IMR-90 (cell line): ENCODE data around the gene C6orf47. TPM values are rescaled to one million over a fixed set of nuclear protein-coding genes. Genes with fewer than 3 reads are reported as not detected.

ENCODE experiments used
- ATAC-seq: fragments of 200-7000 bp; cut with Tn5 transposase; 2 replicates; pipeline ENCODE4 v1.9.1; 2020; ENCODE audit warnings: low read depth, mild to moderate bottlenecking, moderate library complexity
- BruUV-seq: library from RNA; stranded (reverse); fragments of 400-500 nt; replicated peaks from 2 replicates; lab custom pipeline; 2021; lab: Mats Ljungman, UMichigan
- CTCF ChIA-PET: fragments of 300-600 bp; formaldehyde crosslinking; extraction: SDS; loops from one replicate; lab custom pipeline; 2021; ENCODE audit warnings: antibody characterized with exemption; lab: Yijun Ruan, JAX
- POLR2A ChIA-PET: fragments of 300-600 bp; sonication (Branson Sonifier 250); formaldehyde crosslinking; loops from one replicate; lab custom pipeline; 2022; ENCODE audit warnings: antibody characterized with exemption; ENCODE audit not compliant: unreplicated experiment; lab: Charles Lee
- DNase-seq: peaks from one replicate; pipeline ENCODE4 v3.0.0; 2013
- H2AFZ ChIP-seq: replicated peaks from 2 replicates; pipeline ENCODE3; 2013; ENCODE audit warnings: low read length, mild to moderate bottlenecking; ENCODE audit not compliant: poor library complexity
- H2AK5ac ChIP-seq: 2 replicates; pipeline ENCODE4 v1.6.1; 2013; ENCODE audit warnings: low read depth, low read length, inconsistent platforms
- H2AK9ac ChIP-seq: replicated peaks from 2 replicates; pipeline ENCODE3; 2013; ENCODE audit warnings: mild to moderate bottlenecking, low read depth, low read length, moderate library complexity; ENCODE audit not compliant: poor library complexity
- H2BK120ac ChIP-seq: 2 replicates; pipeline ENCODE4 v1.6.1; 2013; ENCODE audit warnings: low read depth, low read length, inconsistent platforms
- H2BK15ac ChIP-seq: 3 replicates; pipeline ENCODE4 v1.6.1; 2013; ENCODE audit warnings: low read depth, low read length, inconsistent platforms
- H2BK20ac ChIP-seq: 2 replicates; pipeline ENCODE4 v1.6.1; 2013; ENCODE audit warnings: low read depth, mild to moderate bottlenecking, inconsistent platforms, low read length, moderate library complexity
- H2BK5ac ChIP-seq: 2 replicates; pipeline ENCODE4 v1.6.1; 2013; ENCODE audit warnings: mild to moderate bottlenecking, low read depth, low read length, inconsistent platforms; ENCODE audit not compliant: poor library complexity, severe bottlenecking
- H3K14ac ChIP-seq: replicated peaks from 2 replicates; pipeline ENCODE4 v1.6.1; 2013; ENCODE audit warnings: low read depth, low read length, inconsistent platforms
- H3K18ac ChIP-seq: 2 replicates; pipeline ENCODE4 v1.6.1; 2013; ENCODE audit warnings: low read depth, low read length, control low read depth
- H3K23ac ChIP-seq: 2 replicates; pipeline ENCODE4 v1.6.1; 2013; ENCODE audit warnings: low read depth, low read length, inconsistent platforms
- H3K27ac ChIP-seq: 2 replicates; pipeline ENCODE4 v1.5.1; 2013; ENCODE audit warnings: mild to moderate bottlenecking, control low read depth, low read length; ENCODE audit not compliant: insufficient read depth
- H3K27me3 ChIP-seq: 2 replicates; pipeline ENCODE4 v1.6.1; 2013; ENCODE audit warnings: low read length; ENCODE audit not compliant: control insufficient read depth, insufficient read depth
- H3K36me3 ChIP-seq: 2 replicates; pipeline ENCODE4 v1.6.1; 2013; ENCODE audit warnings: low read length, mixed read lengths; ENCODE audit not compliant: control insufficient read depth, insufficient read depth
- H3K4ac ChIP-seq: 2 replicates; pipeline ENCODE4 v1.6.1; 2013; ENCODE audit warnings: low read depth, low read length, inconsistent platforms
- H3K4me1 ChIP-seq: 2 replicates; pipeline ENCODE4 v1.6.1; 2013; ENCODE audit warnings: low read length, mixed read lengths; ENCODE audit not compliant: control insufficient read depth, insufficient read depth
- H3K4me2 ChIP-seq: 2 replicates; pipeline ENCODE4 v1.6.1; 2013; ENCODE audit warnings: low read depth, mild to moderate bottlenecking, control low read depth, low read length, moderate library complexity
- H3K4me3 ChIP-seq: 2 replicates; pipeline ENCODE4 v1.5.1; 2013; ENCODE audit warnings: low read depth, mild to moderate bottlenecking, control low read depth, low read length, moderate library complexity; ENCODE audit not compliant: insufficient read depth
- H3K56ac ChIP-seq: 2 replicates; pipeline ENCODE4 v1.6.1; 2013; ENCODE audit warnings: low read length, inconsistent platforms; ENCODE audit not compliant: insufficient read depth; ENCODE audit errors: extremely low read depth
- H3K79me1 ChIP-seq, 2 experiments: 2 replicates each; pipeline ENCODE4 v1.6.1; 2013; ENCODE audit warnings: low read length in 2 of 2, inconsistent platforms in 1 of 2, low read depth in 1 of 2
- H3K9ac ChIP-seq: 2 replicates; pipeline ENCODE4 v1.6.1; 2013; ENCODE audit warnings: low read depth, low read length, control low read depth
- H3K9me1 ChIP-seq: 2 replicates; pipeline ENCODE4 v1.6.1; 2013; ENCODE audit warnings: low read length, inconsistent platforms; ENCODE audit not compliant: insufficient read depth
- H3K9me3 ChIP-seq: 2 replicates; pipeline ENCODE4 v1.6.1; 2013; ENCODE audit warnings: low read length; ENCODE audit not compliant: control insufficient read depth, insufficient read depth
- H4K20me1 ChIP-seq: 2 replicates; pipeline ENCODE4 v1.6.1; 2013; ENCODE audit warnings: low read length, inconsistent platforms; ENCODE audit not compliant: insufficient read depth
- H4K5ac ChIP-seq: 2 replicates; pipeline ENCODE4 v1.6.1; 2013; ENCODE audit warnings: mild to moderate bottlenecking, low read depth, low read length, control low read depth
- H4K8ac ChIP-seq, 2 experiments: 2 replicates each; pipeline ENCODE4 v1.6.1; 2013; ENCODE audit warnings: low read depth in 2 of 2, low read length in 2 of 2, control low read depth in 1 of 2, inconsistent platforms in 1 of 2
- H4K91ac ChIP-seq: 2 replicates; pipeline ENCODE4 v1.6.1; 2013; ENCODE audit warnings: low read depth, low read length, inconsistent platforms; ENCODE audit not compliant: insufficient read depth
- BHLHE40 ChIP-seq: fragments of 150-350 bp; IDR thresholded peaks from 2 replicates; pipeline ENCODE4 v1.6.1; 2016; ENCODE audit warnings: mild to moderate bottlenecking, low read depth, low read length
- FOS ChIP-seq: fragments of 150-350 bp; IDR thresholded peaks from 2 replicates; pipeline ENCODE4 v1.6.1; 2016; ENCODE audit warnings: low read depth, low read length
- MAFK ChIP-seq: IDR thresholded peaks from 2 replicates; pipeline ENCODE4 v1.6.1; 2012; ENCODE audit warnings: low read depth, low read length, improper control_type of control experiment
- MXI1 ChIP-seq: IDR thresholded peaks from 2 replicates; pipeline ENCODE4 v1.6.1; 2012; ENCODE audit warnings: low read depth, mild to moderate bottlenecking, low read length, moderate library complexity, borderline replicate concordance
- POLR2A ChIP-seq: IDR thresholded peaks from 2 replicates; pipeline ENCODE4 v1.6.1; 2012; ENCODE audit warnings: mild to moderate bottlenecking, low read depth, low read length
- RFX5 ChIP-seq: IDR thresholded peaks from 2 replicates; pipeline ENCODE4 v1.8.0; 2012; ENCODE audit warnings: low read depth, mild to moderate bottlenecking, low read length, moderate library complexity
- USF2 ChIP-seq: fragments of 150-350 bp; IDR thresholded peaks from 2 replicates; pipeline ENCODE4 v1.6.1; 2017; ENCODE audit warnings: mild to moderate bottlenecking, antibody characterized with exemption, low read length, low read depth
- WGBS, 2 experiments: methylation state at CpG; one replicate each; pipeline versions ENCODE4 v1.1.5 to v1.1.7; 2013; ENCODE audit warnings: missing lambda C conversion rate in 2 of 2; ENCODE audit not compliant: insufficient read length in 1 of 2; ENCODE audit errors: extremely low coverage in 2 of 2; 5-methylcytosine and 5-hydroxymethylcytosine counted together
- dilution Hi-C: fragments of 300-500 bp; cut with HindIII; formaldehyde crosslinking; loops from one replicate; pipeline ENCODE4 v1.14.3; 2018; ENCODE audit warnings: low sequenced_read_pairs; ENCODE audit not compliant: unreplicated experiment
- in situ Hi-C: fragments of 300-500 bp; cut with MboI; formaldehyde crosslinking; loops from 3 replicates; pipeline ENCODE4 v1.14.3; 2019; ENCODE audit warnings: low sequenced_read_pairs, inconsistent platforms, mixed read lengths
- intact Hi-C: fragments of 100-400 bp; cut with micrococcal nuclease; formaldehyde crosslinking; loops from 2 replicates; pipeline ENCODE4 v1.10.0; 2022
- polyA plus RNA-seq, 3 experiments: library from polyadenylated mRNA; depleted of rRNA; stranded (reverse); fragments of >200 nt; gene quantifications; 2 replicates each; pipeline ENCODE4 v1.2.3, GENCODE V29; 2012; ENCODE audit warnings: low replicate concordance in 1 of 3
- total RNA-seq: library from RNA; depleted of rRNA; stranded (reverse); fragments of >200 nt; gene quantifications from 2 replicates; pipeline ENCODE4 v1.2.3, GENCODE V29; 2012
- TF ChIP-seq, protein P1 (sequence below): conservative IDR thresholded peaks from 2 replicates; pipeline ENCODE4 v1.5.1; 2012; ENCODE audit warnings: mild to moderate bottlenecking, low read depth, low read length, improper control_type of control experiment

Gene C6orf47
- total and polyA plus RNA-seq, 2 of the 4 experiments (the other 2 are of a cell fraction) = 8.9 to 14.2 TPM

DNA sequence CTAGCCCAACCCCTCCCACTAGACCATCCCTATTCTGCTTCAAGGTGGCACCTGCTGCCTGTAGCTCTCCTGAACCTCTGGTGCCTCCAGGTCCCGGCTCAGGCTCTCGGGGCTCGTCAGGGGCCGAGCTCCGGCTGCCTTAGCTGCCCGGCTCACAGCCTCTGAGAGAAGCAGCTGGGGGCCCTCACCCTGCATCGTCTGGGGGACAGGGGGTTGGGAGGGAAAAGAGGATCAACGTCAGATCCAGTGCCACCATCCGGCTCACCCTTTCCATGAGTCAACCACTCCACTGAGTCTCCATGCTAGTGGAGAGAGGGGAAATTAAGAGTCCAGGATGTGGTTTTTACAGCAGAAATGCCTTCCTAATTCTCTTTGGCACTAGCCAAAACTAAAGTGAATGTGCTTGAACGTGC is 21.1 kb downstream of the C6orf47 start:
- dilution Hi-C loops (no loop called here), in situ Hi-C loops (no loop called here), intact Hi-C loops (no loop called here)
- no peak overlapping the region for H3K14ac ChIP-seq
- ATAC-seq = peak; percentile 55
- H3K4me2 ChIP-seq = no peak overlapping the region
- no peak overlapping the region for H3K18ac ChIP-seq
- no peak overlapping the region for H2AK5ac ChIP-seq
- H3K23ac ChIP-seq = no peak overlapping the region
- peak overlapping the region; percentile 3 for H2BK5ac ChIP-seq
- peak overlapping the region; percentile 28 for H2AFZ ChIP-seq
- H3K9me1 ChIP-seq = no peaks in the 10 kb centered on the region
- H2AK9ac ChIP-seq = peak overlapping the region; percentile 71
- no peak overlapping the region for H3K56ac ChIP-seq
- H3K9me3 ChIP-seq = no peaks in the 10 kb centered on the region
- H4K20me1 ChIP-seq = peaks cover 14% of the 10 kb centered on the region
- ChIA-PET POLR2A (interaction anchor here (0.7 to 1.3 kb wide), 2 partner anchors 21 to 69 kb away, joined by 3 to 5 read pairs; partner anchors contain the start of gene C6orf47), CTCF (no interaction called here)
- no peak overlapping the region for H2BK15ac ChIP-seq
- TF ChIP-seq RFX5 (no peak), POLR2A (0 out of 2 replicates have a peak, but pooled peaks have one; percentile 9), MAFK (no peak), BHLHE40 (no peak), USF2 (no peak), MXI1 (no peak), FOS (no peak)
- TF ChIP-seq, protein P1, sequence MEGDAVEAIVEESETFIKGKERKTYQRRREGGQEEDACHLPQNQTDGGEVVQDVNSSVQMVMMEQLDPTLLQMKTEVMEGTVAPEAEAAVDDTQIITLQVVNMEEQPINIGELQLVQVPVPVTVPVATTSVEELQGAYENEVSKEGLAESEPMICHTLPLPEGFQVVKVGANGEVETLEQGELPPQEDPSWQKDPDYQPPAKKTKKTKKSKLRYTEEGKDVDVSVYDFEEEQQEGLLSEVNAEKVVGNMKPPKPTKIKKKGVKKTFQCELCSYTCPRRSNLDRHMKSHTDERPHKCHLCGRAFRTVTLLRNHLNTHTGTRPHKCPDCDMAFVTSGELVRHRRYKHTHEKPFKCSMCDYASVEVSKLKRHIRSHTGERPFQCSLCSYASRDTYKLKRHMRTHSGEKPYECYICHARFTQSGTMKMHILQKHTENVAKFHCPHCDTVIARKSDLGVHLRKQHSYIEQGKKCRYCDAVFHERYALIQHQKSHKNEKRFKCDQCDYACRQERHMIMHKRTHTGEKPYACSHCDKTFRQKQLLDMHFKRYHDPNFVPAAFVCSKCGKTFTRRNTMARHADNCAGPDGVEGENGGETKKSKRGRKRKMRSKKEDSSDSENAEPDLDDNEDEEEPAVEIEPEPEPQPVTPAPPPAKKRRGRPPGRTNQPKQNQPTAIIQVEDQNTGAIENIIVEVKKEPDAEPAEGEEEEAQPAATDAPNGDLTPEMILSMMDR = no peak
- H3K36me3 ChIP-seq = peaks cover 81% of the 10 kb centered on the region
- H4K5ac ChIP-seq = no peak overlapping the region
- no TSS peak for BruUV-seq
- no peaks in the 10 kb centered on the region for H3K27me3 ChIP-seq
- no peak overlapping the region for H2BK120ac ChIP-seq
- H3K4ac ChIP-seq = no peak overlapping the region
- DNase-seq = peak; percentile 56
- no peak overlapping the region for H4K91ac ChIP-seq
- H4K8ac ChIP-seq = no peak overlapping the region
- no peak overlapping the region for H3K4me3 ChIP-seq
- WGBS, 2 experiments = no CpG with 5 or more reads among the region's 10 CpGs
- no peaks in the 10 kb centered on the region; the same call in 1 of the 2 replicates for H3K4me1 ChIP-seq
- H3K79me1 ChIP-seq = peaks cover 15 to 18% of the 10 kb centered on the region in 2 experiments
- H3K27ac ChIP-seq = no peak overlapping the region; the same call in 1 of the 2 replicates
- no peak overlapping the region for H3K9ac ChIP-seq
- no peak overlapping the region for H2BK20ac ChIP-seq
